ENCODE results near the gene AGPAT4.

AGPAT4 gene

GRCh38 chr6:161238500-161238899 lies 35.4 kb downstream of the AGPAT4 start:
- no peaks in the 10 kb centered on the region for H3K27me3 ChIP-seq (ENCODE audit: control insufficient read depth, insufficient read depth, low read length)
- no peak overlapping the region for H3K9ac ChIP-seq (ENCODE audit: low read length)
- no peaks in the 10 kb centered on the region for H3K9me3 ChIP-seq (ENCODE audit: control insufficient read depth, insufficient read depth, low read depth, low read length)
- H3K36me3 ChIP-seq (ENCODE audit: control insufficient read depth, insufficient read depth, low read length) = peaks cover 6% of the 10 kb centered on the region; the same call in 1 of the 2 replicates
- no peak overlapping the region for H3K27ac ChIP-seq (ENCODE audit: low read depth, low read length)
- no peak overlapping the region for H3K4me3 ChIP-seq (ENCODE audit: low read depth, low read length)
- H3K4me1 ChIP-seq (ENCODE audit: control insufficient read depth, insufficient read depth, low read length) = peaks cover 40% of the 10 kb centered on the region

DNA sequence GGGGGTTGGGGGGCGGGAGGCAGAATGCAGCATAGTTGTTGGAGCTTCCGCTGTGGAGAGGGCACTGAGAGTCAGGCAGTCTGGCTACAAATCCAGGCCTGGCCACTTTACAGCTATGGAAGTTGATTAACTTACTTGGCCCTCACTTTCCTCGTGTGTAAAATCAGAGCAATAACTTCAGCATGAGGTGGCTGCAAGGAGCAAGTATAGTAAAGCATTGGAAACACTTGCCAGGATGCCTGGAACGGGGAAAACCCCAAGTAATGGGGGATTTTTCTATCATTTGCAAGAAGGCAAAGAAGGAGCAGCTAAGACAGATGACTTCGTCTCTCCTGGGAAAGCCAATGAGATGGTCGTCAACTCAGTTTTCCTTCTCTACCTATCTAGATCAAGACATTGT lies 35.8 kb downstream of the AGPAT4 start:
- Histone ChIP-seq H3K27ac (ENCODE audit: low read depth, low read length) (no peak overlapping the region), H3K27me3 (ENCODE audit: control insufficient read depth, insufficient read depth, low read length) (no peaks in the 10 kb centered on the region), H3K9ac (ENCODE audit: low read length) (no peak overlapping the region), H3K4me3 (ENCODE audit: low read depth, low read length) (no peak overlapping the region), H3K9me3 (ENCODE audit: control insufficient read depth, insufficient read depth, low read depth, low read length) (no peaks in the 10 kb centered on the region), H3K4me1 (ENCODE audit: control insufficient read depth, insufficient read depth, low read length) (peaks cover 35% of the 10 kb centered on the region), H3K36me3 (ENCODE audit: control insufficient read depth, insufficient read depth, low read length) (peaks cover 6% of the 10 kb centered on the region; the same call in 1 of the 2 replicates)

GRCh38 chr6:161237176-161237575 lies 36.7 kb downstream of the AGPAT4 start:
- Histone ChIP-seq H3K9ac (ENCODE audit: low read length) (no peak overlapping the region), H3K9me3 (ENCODE audit: control insufficient read depth, insufficient read depth, low read depth, low read length) (no peaks in the 10 kb centered on the region), H3K27me3 (ENCODE audit: control insufficient read depth, insufficient read depth, low read length) (no peaks in the 10 kb centered on the region), H3K4me3 (ENCODE audit: low read depth, low read length) (no peak overlapping the region), H3K36me3 (ENCODE audit: control insufficient read depth, insufficient read depth, low read length) (peaks cover 9% of the 10 kb centered on the region; the same call in 1 of the 2 replicates), H3K27ac (ENCODE audit: low read depth, low read length) (no peak overlapping the region), H3K4me1 (ENCODE audit: control insufficient read depth, insufficient read depth, low read length) (peaks cover 34% of the 10 kb centered on the region)

DNA sequence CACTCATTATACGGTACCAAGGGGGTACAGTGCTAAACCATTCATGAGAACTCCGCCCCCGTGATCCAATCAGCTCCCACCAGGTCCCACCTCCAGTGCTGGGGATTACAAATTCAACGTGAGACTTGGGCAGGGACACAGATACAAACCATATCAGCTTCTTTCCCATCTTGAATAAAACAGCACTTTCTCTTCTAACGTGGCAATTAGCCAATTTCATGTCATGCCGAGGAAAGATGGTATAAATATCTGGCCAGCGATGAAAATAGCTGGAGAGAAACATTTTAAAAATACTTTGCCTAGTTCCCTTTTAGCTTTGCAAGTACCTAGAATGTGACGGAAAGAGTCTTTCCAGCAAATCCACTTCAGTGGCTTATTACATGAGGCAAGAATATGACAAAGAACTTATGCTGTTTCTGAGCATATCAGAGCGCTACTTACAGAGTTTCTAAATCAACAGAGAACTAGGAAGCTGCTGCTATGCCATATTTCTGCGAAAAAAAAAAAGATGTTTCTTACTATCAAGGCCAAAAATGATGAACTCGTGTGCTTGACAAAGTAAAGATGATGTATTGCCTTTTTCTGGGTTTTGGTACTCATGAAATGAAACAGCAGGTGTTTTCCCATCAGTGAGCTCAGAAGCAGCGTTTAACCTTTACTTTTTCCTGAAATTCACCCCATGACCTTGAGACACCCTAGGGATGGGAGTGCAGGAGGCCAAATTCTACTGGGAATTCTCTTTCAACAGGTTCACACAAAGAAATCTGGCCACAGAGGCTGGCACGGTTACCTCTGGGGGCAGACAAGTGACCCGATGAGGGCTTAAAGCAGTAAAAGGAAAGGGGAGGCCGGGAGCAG lies 37.9 kb downstream of the AGPAT4 start:
- no peak overlapping the region for H3K27ac ChIP-seq (ENCODE audit: low read depth, low read length)
- H3K9ac ChIP-seq (ENCODE audit: low read length) = no peak overlapping the region
- H3K36me3 ChIP-seq (ENCODE audit: control insufficient read depth, insufficient read depth, low read length) = peaks cover 21% of the 10 kb centered on the region
- H3K4me1 ChIP-seq (ENCODE audit: control insufficient read depth, insufficient read depth, low read length) = peaks cover 34% of the 10 kb centered on the region
- no peaks in the 10 kb centered on the region for H3K27me3 ChIP-seq (ENCODE audit: control insufficient read depth, insufficient read depth, low read length)
- no peak overlapping the region for H3K4me3 ChIP-seq (ENCODE audit: low read depth, low read length)
- H3K9me3 ChIP-seq (ENCODE audit: control insufficient read depth, insufficient read depth, low read depth, low read length) = no peaks in the 10 kb centered on the region

DNA sequence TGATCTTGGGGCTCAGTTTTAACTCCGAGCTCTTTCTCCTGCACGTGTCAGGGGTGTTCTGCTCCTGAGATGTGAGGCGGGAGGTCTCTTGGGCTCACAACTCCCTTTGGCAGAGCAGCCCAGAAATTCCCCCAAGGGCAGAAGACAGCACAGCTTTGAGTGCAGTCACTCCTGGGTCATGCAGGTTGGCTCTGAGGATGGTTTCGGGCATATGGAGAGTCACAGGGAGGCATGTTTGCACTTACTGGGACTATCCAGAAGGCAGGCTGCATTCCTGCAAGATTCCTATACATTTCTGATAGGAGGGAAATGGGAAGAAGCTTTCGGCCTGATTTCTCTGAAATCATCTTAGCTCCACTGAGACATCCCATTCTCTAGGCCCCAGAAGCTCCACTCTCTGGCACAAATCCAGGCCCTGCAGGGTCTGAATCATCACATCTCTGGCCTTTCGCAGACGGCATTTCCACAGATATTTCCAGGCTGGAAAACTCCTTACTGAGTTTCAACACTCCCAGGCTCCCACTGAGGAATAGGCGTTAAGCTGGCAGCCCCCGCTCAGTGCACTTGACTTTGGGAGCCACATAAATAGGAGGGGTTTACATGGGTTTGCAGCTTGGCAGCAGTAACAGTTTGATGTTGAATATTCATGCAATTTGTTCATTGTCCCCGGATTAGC lies 39.7 kb downstream of the AGPAT4 start:
- Histone ChIP-seq H3K9me3 (ENCODE audit: control insufficient read depth, insufficient read depth, low read depth, low read length) (no peaks in the 10 kb centered on the region), H3K4me1 (ENCODE audit: control insufficient read depth, insufficient read depth, low read length) (peaks cover 38% of the 10 kb centered on the region), H3K36me3 (ENCODE audit: control insufficient read depth, insufficient read depth, low read length) (peaks cover 21% of the 10 kb centered on the region), H3K27me3 (ENCODE audit: control insufficient read depth, insufficient read depth, low read length) (no peaks in the 10 kb centered on the region), H3K4me3 (ENCODE audit: low read depth, low read length) (no peak overlapping the region), H3K27ac (ENCODE audit: low read depth, low read length) (no peak overlapping the region), H3K9ac (ENCODE audit: low read length) (no peak overlapping the region)

DNA sequence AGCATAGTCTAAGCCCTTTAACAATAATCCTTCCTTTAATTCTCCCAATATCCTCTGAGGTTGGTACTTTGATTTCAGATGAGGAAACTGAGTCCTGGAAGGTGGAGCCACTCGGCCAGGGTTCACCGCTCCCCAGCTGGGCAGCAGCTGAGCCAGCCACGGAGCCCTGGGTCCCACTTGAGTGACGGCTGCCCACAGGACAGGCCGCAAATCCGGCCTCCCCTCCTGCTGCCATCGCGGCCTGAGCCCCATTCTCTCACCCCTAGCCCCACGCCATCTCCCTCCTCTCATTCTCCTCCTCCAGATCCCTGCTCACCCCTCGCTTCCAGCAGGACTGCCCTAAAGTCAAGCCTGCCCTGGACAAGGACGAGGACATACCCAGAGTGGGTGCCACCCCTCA lies 41.4 kb downstream of the AGPAT4 start:
- Histone ChIP-seq H3K4me1 (ENCODE audit: control insufficient read depth, insufficient read depth, low read length) (peaks cover 41% of the 10 kb centered on the region), H3K9ac (ENCODE audit: low read length) (no peak overlapping the region), H3K4me3 (ENCODE audit: low read depth, low read length) (no peak overlapping the region), H3K36me3 (ENCODE audit: control insufficient read depth, insufficient read depth, low read length) (peaks cover 20% of the 10 kb centered on the region), H3K9me3 (ENCODE audit: control insufficient read depth, insufficient read depth, low read depth, low read length) (no peaks in the 10 kb centered on the region), H3K27me3 (ENCODE audit: control insufficient read depth, insufficient read depth, low read length) (no peaks in the 10 kb centered on the region), H3K27ac (ENCODE audit: low read depth, low read length) (no peak overlapping the region)

GRCh38 chr6:161232010-161232409 lies 41.9 kb downstream of the AGPAT4 start:
- no peaks in the 10 kb centered on the region for H3K27me3 ChIP-seq (ENCODE audit: control insufficient read depth, insufficient read depth, low read length)
- H3K4me1 ChIP-seq (ENCODE audit: control insufficient read depth, insufficient read depth, low read length) = peaks cover 39% of the 10 kb centered on the region
- H3K4me3 ChIP-seq (ENCODE audit: low read depth, low read length) = no peak overlapping the region
- no peaks in the 10 kb centered on the region for H3K9me3 ChIP-seq (ENCODE audit: control insufficient read depth, insufficient read depth, low read depth, low read length)
- H3K9ac ChIP-seq (ENCODE audit: low read length) = no peak overlapping the region
- peaks cover 22% of the 10 kb centered on the region for H3K36me3 ChIP-seq (ENCODE audit: control insufficient read depth, insufficient read depth, low read length)
- no peak overlapping the region for H3K27ac ChIP-seq (ENCODE audit: low read depth, low read length)

GRCh38 chr6:161230339-161230738 lies 43.5 kb downstream of the AGPAT4 start:
- Histone ChIP-seq H3K27me3 (ENCODE audit: control insufficient read depth, insufficient read depth, low read length) (no peaks in the 10 kb centered on the region), H3K9ac (ENCODE audit: low read length) (no peak overlapping the region), H3K4me1 (ENCODE audit: control insufficient read depth, insufficient read depth, low read length) (peaks cover 30% of the 10 kb centered on the region), H3K4me3 (ENCODE audit: low read depth, low read length) (no peak overlapping the region), H3K27ac (ENCODE audit: low read depth, low read length) (no peak overlapping the region), H3K9me3 (ENCODE audit: control insufficient read depth, insufficient read depth, low read depth, low read length) (no peaks in the 10 kb centered on the region), H3K36me3 (ENCODE audit: control insufficient read depth, insufficient read depth, low read length) (peaks cover 39% of the 10 kb centered on the region)

DNA sequence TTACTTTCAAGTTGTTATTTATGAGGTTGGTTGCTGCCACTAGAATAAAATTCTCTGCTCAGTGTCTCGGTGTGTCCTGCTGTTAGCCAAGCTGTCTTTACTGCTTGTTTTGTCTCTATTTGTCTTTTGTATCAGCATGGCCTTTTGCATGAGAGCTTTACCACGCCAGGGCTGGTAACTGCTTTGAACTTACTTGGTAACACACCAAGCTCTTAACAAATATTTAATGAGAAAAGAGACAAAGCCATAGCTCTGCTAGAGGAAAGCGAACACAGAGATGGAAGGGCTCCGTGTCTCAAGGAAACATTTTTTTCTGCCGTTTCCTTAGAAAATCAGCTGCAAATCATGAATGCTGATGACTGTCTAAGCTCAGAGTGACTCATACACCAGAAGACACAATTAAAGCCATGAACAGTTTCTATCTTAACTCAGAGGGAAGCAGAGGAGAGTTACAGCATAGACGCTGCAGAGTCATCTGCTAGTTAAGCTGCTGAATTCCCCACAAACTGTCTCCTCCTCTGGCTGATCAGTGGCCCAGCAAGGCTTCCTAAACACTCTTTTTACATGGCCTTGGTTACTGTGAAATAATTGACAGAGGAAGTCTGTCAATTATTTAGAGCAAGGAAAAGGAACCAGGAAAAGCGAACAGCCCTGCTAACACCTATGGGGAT lies 44.8 kb downstream of the AGPAT4 start:
- Histone ChIP-seq H3K9me3 (ENCODE audit: control insufficient read depth, insufficient read depth, low read depth, low read length) (no peaks in the 10 kb centered on the region), H3K36me3 (ENCODE audit: control insufficient read depth, insufficient read depth, low read length) (peaks cover 42% of the 10 kb centered on the region), H3K27ac (ENCODE audit: low read depth, low read length) (peak overlapping the region; percentile 1; the same call in 1 of the 2 replicates), H3K9ac (ENCODE audit: low read length) (no peak overlapping the region), H3K27me3 (ENCODE audit: control insufficient read depth, insufficient read depth, low read length) (no peaks in the 10 kb centered on the region), H3K4me3 (ENCODE audit: low read depth, low read length) (no peak overlapping the region), H3K4me1 (ENCODE audit: control insufficient read depth, insufficient read depth, low read length) (peaks cover 17% of the 10 kb centered on the region)

- no peak overlapping the region for H3K4me3 ChIP-seq (ENCODE audit: low read depth, low read length)
- no peak overlapping the region for H3K27ac ChIP-seq (ENCODE audit: low read depth, low read length)
- peaks cover 13% of the 10 kb centered on the region for H3K4me1 ChIP-seq (ENCODE audit: control insufficient read depth, insufficient read depth, low read length)
- H3K36me3 ChIP-seq (ENCODE audit: control insufficient read depth, insufficient read depth, low read length) = peaks cover 49% of the 10 kb centered on the region
- no peaks in the 10 kb centered on the region for H3K9me3 ChIP-seq (ENCODE audit: control insufficient read depth, insufficient read depth, low read depth, low read length)
- no peak overlapping the region for H3K9ac ChIP-seq (ENCODE audit: low read length)
- H3K27me3 ChIP-seq (ENCODE audit: control insufficient read depth, insufficient read depth, low read length) = no peaks in the 10 kb centered on the region
These were observed 45.8 kb downstream of the AGPAT4 start for GRCh38 chr6:161228096-161228495.

All from HUES6 (cell line).